Panc1 (cell line): ENCODE measurements around the gene BPIFA1. TPM values are rescaled to one million over a fixed set of nuclear protein-coding genes. Genes with fewer than 3 reads are reported as not detected.

Experiments
- ATAC-seq: fragments of 200-7000 bp; cut with Tn5 transposase; 2 replicates; pipeline ENCODE4 v1.9.1; 2020; ENCODE audit warnings: mild to moderate bottlenecking, moderate library complexity
- BruUV-seq: library from RNA; stranded (reverse); fragments of 400-500 nt; replicated peaks from 2 replicates; lab custom pipeline; 2021; lab: Mats Ljungman, UMichigan
- CTCF ChIA-PET: fragments of 300-600 bp; sonication (Branson Sonifier 250); formaldehyde crosslinking; loops from one replicate; lab custom pipeline; 2022; ENCODE audit warnings: antibody characterized with exemption; lab: Charles Lee
- POLR2A ChIA-PET: fragments of 300-600 bp; sonication (Branson Sonifier 250); formaldehyde crosslinking; loops from one replicate; lab custom pipeline; 2022; ENCODE audit warnings: antibody characterized with exemption; lab: Charles Lee
- DNase-seq: peaks from one replicate; pipeline ENCODE4 v3.0.0-alpha.2; 2010; ENCODE audit warnings: low read depth, low spot score
- H3K27ac ChIP-seq: 2 replicates; pipeline ENCODE4 v1.5.1; 2011; ENCODE audit warnings: mild to moderate bottlenecking, low read length, inconsistent platforms
- H3K27me3 ChIP-seq: fragments of 200-500 bp; sonication (Bioruptor generic); 2 replicates; pipeline ENCODE4 v1.6.0; 2014; ENCODE audit warnings: low read length, inconsistent platforms; ENCODE audit not compliant: control insufficient read depth, insufficient read depth
- H3K36me3 ChIP-seq: fragments of 200-500 bp; sonication (Bioruptor generic); 2 replicates; pipeline ENCODE4 v1.5.1; 2014; ENCODE audit warnings: inconsistent platforms, mild to moderate bottlenecking, low read length, moderate library complexity; ENCODE audit not compliant: control insufficient read depth, insufficient read depth
- H3K4me1 ChIP-seq: 2 replicates; pipeline ENCODE4 v1.5.1; 2011; ENCODE audit warnings: inconsistent platforms, mild to moderate bottlenecking, low read length, moderate library complexity; ENCODE audit not compliant: control insufficient read depth, insufficient read depth
- H3K4me3 ChIP-seq, 2 experiments: 2 replicates each; pipeline ENCODE4 v1.5.1; 2011 to 2012; ENCODE audit warnings: low read depth in 2 of 2, low read length in 2 of 2, mild to moderate bottlenecking in 2 of 2, inconsistent platforms in 1 of 2, moderate library complexity in 1 of 2
- H3K9me3 ChIP-seq: fragments of 200-500 bp; sonication (Bioruptor generic); 2 replicates; pipeline ENCODE4 v1.5.1; 2014; ENCODE audit warnings: low read depth, mild to moderate bottlenecking, inconsistent platforms, low read length, moderate library complexity; ENCODE audit not compliant: control insufficient read depth, insufficient read depth
- CTCF ChIP-seq: fragments of 450-650 bp; IDR thresholded peaks from 2 replicates; pipeline ENCODE4 v1.5.1; 2017; ENCODE audit warnings: mild to moderate bottlenecking
- POLR2AphosphoS5 ChIP-seq: IDR thresholded peaks from 2 replicates; pipeline ENCODE4 v1.6.1; 2012; ENCODE audit warnings: mild to moderate bottlenecking, low read depth, low read length, moderate library complexity
- REST ChIP-seq, 2 experiments: IDR thresholded peaks; 2 replicates each; pipeline ENCODE4 v1.6.1; 2011 to 2012; ENCODE audit warnings: low read depth in 2 of 2, control low read depth in 1 of 2, low read length in 1 of 2, mild to moderate bottlenecking in 1 of 2, moderate library complexity in 1 of 2; ENCODE audit not compliant: insufficient read depth in 1 of 2
- SIN3A ChIP-seq: IDR thresholded peaks from 2 replicates; pipeline ENCODE4 v1.6.1; 2012; ENCODE audit warnings: low read depth, mild to moderate bottlenecking, low read length, moderate library complexity, borderline replicate concordance; ENCODE audit not compliant: insufficient read depth
- TCF7L2 ChIP-seq: IDR thresholded peaks from 2 replicates; pipeline ENCODE4 v1.6.1; 2011; ENCODE audit warnings: mild to moderate bottlenecking, low read depth, low read length, inconsistent platforms
- in situ Hi-C: cut with HindIII; loops from 2 replicates; pipeline ENCODE4 v1.10.0; 2016; ENCODE audit warnings: low sequenced_read_pairs, low pct_unique_long_range_greater_than_20kb
- intact Hi-C: fragments of 100-400 bp; cut with micrococcal nuclease; formaldehyde crosslinking; loops from one replicate; pipeline ENCODE4 v1.10.0; 2022; ENCODE audit not compliant: unreplicated experiment
- total RNA-seq: library from RNA; stranded (reverse); gene quantifications from one replicate; pipeline ENCODE4 v1.2.1, GENCODE V29; 2021; ENCODE audit not compliant: unreplicated experiment

BPIFA1 gene
- total RNA-seq, 1 experiment from 2014 or later: not detected

DNA sequence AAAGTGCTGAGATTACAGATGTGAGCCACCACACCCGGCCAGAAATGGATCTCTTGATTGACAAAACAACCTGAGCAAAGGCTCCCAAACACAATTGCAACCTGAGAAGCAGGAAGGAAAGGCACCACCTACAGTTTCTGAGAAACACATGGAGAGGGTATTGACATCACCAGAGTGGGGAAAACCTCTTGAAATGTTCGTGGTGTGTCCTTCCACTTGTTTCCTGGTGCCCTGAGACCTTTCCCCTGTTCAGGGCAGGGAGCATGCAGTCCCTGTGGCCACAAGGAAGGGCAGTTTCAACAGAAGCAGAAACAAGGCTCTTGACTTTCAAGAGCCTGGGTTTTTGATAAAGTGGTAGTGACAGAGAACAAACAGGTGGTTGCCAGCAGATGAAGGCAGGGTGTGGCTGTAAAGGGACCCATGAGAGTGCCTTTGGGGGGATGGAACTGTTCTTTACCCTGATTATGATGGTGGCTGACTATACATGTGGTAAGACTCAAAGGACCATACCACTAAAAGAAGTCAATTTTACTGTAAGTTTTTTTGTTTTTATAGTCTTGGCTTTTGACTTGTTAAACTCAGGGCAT lies 3.2 kb upstream of the BPIFA1 start:
- in situ Hi-C loops (no loop called here), intact Hi-C loops (no loop called here)
- Histone ChIP-seq H3K4me1 (no peaks in the 10 kb centered on the region), H3K27ac (no peak overlapping the region), H3K36me3 (no peaks in the 10 kb centered on the region), H3K9me3 (no peaks in the 10 kb centered on the region), H3K4me3 (no peak overlapping the region), H3K27me3 (peaks cover 23% of the 10 kb centered on the region)
- ATAC-seq (no peak), DNase-seq (no peak)
- BruUV-seq: no TSS peak
- CTCF ChIA-PET: no interaction called here
- TF ChIP-seq TCF7L2 (no peak), POLR2AphosphoS5 (no peak), REST (IDR thresholded peaks at IDR 0.05; ENCODE audit: insufficient read depth in 1 of 2, low read depth in 2 of 2, low read length in 1 of 2) (no peak), CTCF (no peak), SIN3A (no peak)
- POLR2A ChIA-PET: no interaction called here

DNA sequence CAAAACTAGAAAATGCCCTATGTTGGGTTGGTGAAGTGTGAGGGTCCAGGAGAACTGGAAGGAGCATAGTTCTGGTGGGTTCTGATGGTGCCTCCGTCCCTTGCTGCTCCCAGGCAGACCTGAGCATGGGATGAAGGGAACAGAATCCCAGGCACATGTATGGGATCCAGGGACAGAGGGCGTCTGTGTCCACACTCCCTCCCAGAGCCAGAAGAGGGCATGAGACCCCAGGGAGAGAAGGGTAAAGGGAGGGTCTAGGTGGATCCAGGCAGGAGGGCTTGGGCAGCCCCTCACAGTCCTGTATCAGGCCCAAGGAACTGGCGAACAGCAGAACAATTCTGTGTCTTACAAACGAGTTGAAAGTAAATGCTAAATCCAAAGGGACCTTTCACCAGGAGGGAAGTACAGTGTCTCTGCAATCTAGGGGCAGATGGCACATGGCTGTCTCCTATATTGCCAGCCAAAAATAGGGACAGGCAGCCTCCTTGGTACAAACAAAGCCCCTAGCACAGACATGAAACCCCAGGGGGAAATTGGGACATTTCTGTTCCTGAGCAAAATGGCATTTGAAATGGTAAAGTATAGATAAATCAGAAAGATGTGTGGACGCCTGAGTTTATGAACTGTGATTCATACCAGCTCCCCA lies 2.5 kb upstream of the BPIFA1 start:
- DNase-seq (no peak), ATAC-seq (no peak)
- H3K9me3 ChIP-seq: no peaks in the 10 kb centered on the region
- H3K4me3 ChIP-seq: no peak overlapping the region
- intact Hi-C loops: no loop called here
- H3K27me3 ChIP-seq: peaks cover 21% of the 10 kb centered on the region
- no peaks in the 10 kb centered on the region for H3K36me3 ChIP-seq
- TF ChIP-seq TCF7L2 (no peak), REST (IDR thresholded peaks at IDR 0.05; ENCODE audit: insufficient read depth in 1 of 2, low read depth in 2 of 2, low read length in 1 of 2) (no peak), POLR2AphosphoS5 (no peak), CTCF (no peak; the same call in 1 of the 2 replicates), SIN3A (no peak)
- in situ Hi-C loops: no loop called here
- BruUV-seq: no TSS peak
- CTCF ChIA-PET: no interaction called here
- H3K27ac ChIP-seq: no peak overlapping the region
- H3K4me1 ChIP-seq: no peaks in the 10 kb centered on the region
- POLR2A ChIA-PET: no interaction called here
